DND-41 (cell line): ENCODE measurements around the gene KDM1A.

Experiments used
- ATAC-seq: fragments of 200-7000 bp; cut with Tn5 transposase; 3 replicates; pipeline ENCODE4 v1.9.1; 2021; ENCODE audit warnings: low read depth; ENCODE audit not compliant: insufficient read depth
- DNase-seq: peaks from one replicate; pipeline ENCODE4 v3.0.0-alpha.2; 2020
- H2AFZ ChIP-seq: 2 replicates; pipeline ENCODE4 v1.6.0; 2012; ENCODE audit warnings: low read depth, low read length
- H3K27ac ChIP-seq: 2 replicates; pipeline ENCODE4 v1.5.1; 2012; ENCODE audit warnings: low read length, inconsistent platforms
- H3K27me3 ChIP-seq: fragments of 200-600 bp; sonication (generic); 2 replicates; pipeline ENCODE4 v1.6.0; 2012; ENCODE audit warnings: low read length, mild to moderate bottlenecking, inconsistent platforms; ENCODE audit not compliant: insufficient read depth, poor library complexity
- H3K36me3 ChIP-seq: 2 replicates; pipeline ENCODE4 v1.5.1; 2012; ENCODE audit warnings: low read length, inconsistent platforms; ENCODE audit not compliant: insufficient read depth
- H3K4me1 ChIP-seq: 2 replicates; pipeline ENCODE4 v1.5.1; 2012; ENCODE audit warnings: mild to moderate bottlenecking, low read length; ENCODE audit not compliant: insufficient read depth
- H3K4me2 ChIP-seq: 2 replicates; pipeline ENCODE4 v1.6.0; 2012; ENCODE audit warnings: mild to moderate bottlenecking, moderate library complexity, low read length, inconsistent platforms; ENCODE audit not compliant: insufficient read depth
- H3K4me3 ChIP-seq, 2 experiments: fragments of 200-600 bp in 1 of 2; shearing (Covaris generic) in 1 of 2; 2 replicates each; pipeline ENCODE4 v1.5.1; 2012 to 2016; ENCODE audit warnings: inconsistent platforms in 2 of 2, low read length in 2 of 2, mild to moderate bottlenecking in 2 of 2, low read depth in 1 of 2, moderate library complexity in 1 of 2
- H3K79me2 ChIP-seq: 2 replicates; pipeline ENCODE4 v1.6.0; 2012; ENCODE audit warnings: low read length, inconsistent platforms; ENCODE audit not compliant: insufficient read depth
- H3K9ac ChIP-seq: 2 replicates; pipeline ENCODE4 v1.6.0; 2012; ENCODE audit warnings: low read depth, mild to moderate bottlenecking, inconsistent platforms, low read length, moderate library complexity
- H3K9me3 ChIP-seq: 2 replicates; pipeline ENCODE4 v1.5.1; 2012; ENCODE audit warnings: low read length, moderate library complexity, mild to moderate bottlenecking, inconsistent platforms; ENCODE audit not compliant: insufficient read depth, severe bottlenecking
- H4K20me1 ChIP-seq: 2 replicates; pipeline ENCODE4 v1.6.0; 2012; ENCODE audit warnings: low read length; ENCODE audit not compliant: insufficient read depth
- EZH2 ChIP-seq: IDR thresholded peaks from 3 replicates; pipeline ENCODE4 v1.6.1; 2012; ENCODE audit warnings: borderline replicate concordance, low read depth, mild to moderate bottlenecking, moderate library complexity, low read length, inconsistent platforms; ENCODE audit not compliant: severe bottlenecking
- TF ChIP-seq, protein P1 (sequence below): IDR thresholded peaks from 2 replicates; pipeline ENCODE4 v1.5.1; 2012; ENCODE audit warnings: borderline replicate concordance, low read length, moderate library complexity, mild to moderate bottlenecking; ENCODE audit not compliant: poor library complexity, severe bottlenecking; ENCODE audit errors: extremely low read depth

Gene KDM1A

DNA sequence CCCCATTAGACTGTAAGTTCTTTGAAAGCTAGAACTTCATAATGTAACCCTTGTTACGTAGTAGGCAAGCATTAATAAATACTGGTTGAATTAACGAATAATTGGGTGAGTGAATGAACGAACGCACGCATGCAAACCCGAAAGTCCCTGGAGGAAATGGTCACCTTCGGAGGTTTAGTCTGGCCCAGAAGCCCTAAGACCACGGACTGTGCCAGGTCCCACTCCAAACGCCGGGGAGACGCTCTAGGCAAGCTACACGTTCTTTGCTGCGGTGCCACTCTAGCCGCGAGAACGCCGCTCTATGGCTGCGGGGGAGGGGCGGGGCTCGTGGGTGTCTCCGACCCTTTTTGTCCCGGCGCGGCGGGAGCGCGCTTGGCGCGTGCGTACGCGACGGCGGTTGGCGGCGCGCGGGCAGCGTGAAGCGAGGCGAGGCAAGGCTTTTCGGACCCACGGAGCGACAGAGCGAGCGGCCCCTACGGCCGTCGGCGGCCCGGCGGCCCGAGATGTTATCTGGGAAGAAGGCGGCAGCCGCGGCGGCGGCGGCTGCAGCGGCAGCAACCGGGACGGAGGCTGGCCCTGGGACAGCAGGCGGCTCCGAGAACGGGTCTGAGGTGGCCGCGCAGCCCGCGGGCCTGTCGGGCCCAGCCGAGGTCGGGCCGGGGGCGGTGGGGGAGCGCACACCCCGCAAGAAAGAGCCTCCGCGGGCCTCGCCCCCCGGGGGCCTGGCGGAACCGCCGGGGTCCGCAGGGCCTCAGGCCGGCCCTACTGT lies at the start of gene KDM1A:
Gene KDM1A (plus strand): TSS at position 375 of the 769 bp plus-strand sequence. CDS start 129 bp downstream, at position 504.
- peaks cover 54% of the 10 kb centered on the region for H3K79me2 ChIP-seq
- peak within 1 kb of the TSS; percentile 72 for H3K27ac ChIP-seq
- DNase-seq (peak; percentile 97), ATAC-seq (peak; percentile 95)
- H3K4me1 ChIP-seq: peaks cover 28% of the 10 kb centered on the region
- peak within 1 kb of the TSS; percentile 96 for H3K9ac ChIP-seq
- peak within 1 kb of the TSS; percentile 97 for H2AFZ ChIP-seq
- peaks cover 20% of the 10 kb centered on the region for H3K36me3 ChIP-seq
- H3K9me3 ChIP-seq: peaks cover 12% of the 10 kb centered on the region
- TF ChIP-seq, protein P1, sequence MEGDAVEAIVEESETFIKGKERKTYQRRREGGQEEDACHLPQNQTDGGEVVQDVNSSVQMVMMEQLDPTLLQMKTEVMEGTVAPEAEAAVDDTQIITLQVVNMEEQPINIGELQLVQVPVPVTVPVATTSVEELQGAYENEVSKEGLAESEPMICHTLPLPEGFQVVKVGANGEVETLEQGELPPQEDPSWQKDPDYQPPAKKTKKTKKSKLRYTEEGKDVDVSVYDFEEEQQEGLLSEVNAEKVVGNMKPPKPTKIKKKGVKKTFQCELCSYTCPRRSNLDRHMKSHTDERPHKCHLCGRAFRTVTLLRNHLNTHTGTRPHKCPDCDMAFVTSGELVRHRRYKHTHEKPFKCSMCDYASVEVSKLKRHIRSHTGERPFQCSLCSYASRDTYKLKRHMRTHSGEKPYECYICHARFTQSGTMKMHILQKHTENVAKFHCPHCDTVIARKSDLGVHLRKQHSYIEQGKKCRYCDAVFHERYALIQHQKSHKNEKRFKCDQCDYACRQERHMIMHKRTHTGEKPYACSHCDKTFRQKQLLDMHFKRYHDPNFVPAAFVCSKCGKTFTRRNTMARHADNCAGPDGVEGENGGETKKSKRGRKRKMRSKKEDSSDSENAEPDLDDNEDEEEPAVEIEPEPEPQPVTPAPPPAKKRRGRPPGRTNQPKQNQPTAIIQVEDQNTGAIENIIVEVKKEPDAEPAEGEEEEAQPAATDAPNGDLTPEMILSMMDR: peak; percentile 71
- TF ChIP-seq EZH2: no peak
- peak within 1 kb of the TSS; percentile 87 for H3K4me2 ChIP-seq
- H4K20me1 ChIP-seq: peaks cover 26% of the 10 kb centered on the region; the same call in 1 of the 2 replicates
- no peaks in the 10 kb centered on the region for H3K27me3 ChIP-seq
- peak within 1 kb of the TSS; percentile 35 to 73 for H3K4me3 ChIP-seq

DNA sequence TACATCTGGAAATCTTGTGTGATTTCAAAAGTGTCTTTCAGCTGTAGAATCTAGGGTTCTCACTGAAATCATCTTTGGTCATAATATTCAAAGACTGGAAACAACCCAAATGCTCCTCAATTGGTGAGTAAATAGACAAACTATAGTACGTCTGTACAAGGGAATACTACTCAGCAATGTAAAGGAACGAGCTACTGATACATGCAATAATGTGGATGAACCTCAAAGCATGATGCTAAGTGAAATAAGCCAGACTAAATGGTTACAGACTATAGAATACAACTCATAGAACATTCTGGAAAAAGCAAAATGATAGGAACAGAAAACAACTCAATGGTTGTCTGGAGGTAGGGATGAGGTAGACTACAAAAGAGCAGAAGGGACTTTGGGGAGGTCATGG lies 49.2 kb upstream of the KDM1A start:
- ATAC-seq (no peak), DNase-seq (no peak)
- H3K9me3 ChIP-seq: peaks cover 6% of the 10 kb centered on the region
- no peak overlapping the region for H3K9ac ChIP-seq
- H4K20me1 ChIP-seq: no peaks in the 10 kb centered on the region
- no peaks in the 10 kb centered on the region for H3K79me2 ChIP-seq
- no peaks in the 10 kb centered on the region for H3K4me1 ChIP-seq
- no peak overlapping the region for H2AFZ ChIP-seq
- H3K4me3 ChIP-seq: no peak overlapping the region
- H3K27ac ChIP-seq: no peak overlapping the region
- peaks cover 17% of the 10 kb centered on the region for H3K27me3 ChIP-seq
- no peak overlapping the region for H3K4me2 ChIP-seq
- TF ChIP-seq, protein P1: no peak
- TF ChIP-seq EZH2: no peak
- no peaks in the 10 kb centered on the region for H3K36me3 ChIP-seq

DNA sequence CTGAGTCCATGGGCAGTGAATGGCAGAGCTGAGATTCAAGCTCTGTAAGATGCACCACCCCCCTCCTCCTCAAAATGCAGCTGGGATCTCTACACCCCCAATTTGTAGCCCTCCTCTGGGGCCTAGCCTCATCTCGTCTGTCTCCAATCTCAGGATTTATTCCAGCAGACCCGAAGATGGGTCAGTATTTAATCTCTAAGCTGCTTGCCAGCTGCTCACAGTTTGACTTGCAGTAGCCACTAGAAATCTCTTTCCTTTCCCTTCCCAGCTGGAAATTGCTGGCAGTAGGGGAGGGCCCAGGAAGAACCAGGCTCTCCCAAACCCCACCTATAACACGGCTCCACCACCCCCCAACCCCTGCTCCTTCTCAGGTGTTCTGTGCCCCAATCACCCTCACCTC lies 48.1 kb upstream of the KDM1A start:
- no peak overlapping the region for H2AFZ ChIP-seq

More for the DNA sequence above, 48.1 kb upstream of the KDM1A start:
- H3K27ac ChIP-seq: no peak overlapping the region
- H3K79me2 ChIP-seq: no peaks in the 10 kb centered on the region
- no peak overlapping the region for H3K9ac ChIP-seq
- peaks cover 5% of the 10 kb centered on the region for H3K9me3 ChIP-seq
- H3K4me1 ChIP-seq: no peaks in the 10 kb centered on the region
- H4K20me1 ChIP-seq: no peaks in the 10 kb centered on the region
- no peak overlapping the region for H3K4me2 ChIP-seq
- no peak overlapping the region for H3K4me3 ChIP-seq
- ATAC-seq (no peak), DNase-seq (no peak)
- H3K36me3 ChIP-seq: no peaks in the 10 kb centered on the region
- peaks cover 26% of the 10 kb centered on the region for H3K27me3 ChIP-seq
- TF ChIP-seq EZH2: no peak
- TF ChIP-seq, protein P1: no peak
